Natural killer cell (primary cell): ENCODE data around the gene LAPTM5. TPM values are rescaled to one million over a fixed set of nuclear protein-coding genes. Genes with fewer than 3 reads are reported as not detected.
A peak's percentile ranks its signal among the peaks of the same experiment; 100 is the strongest.

Experiments
- ATAC-seq, 3 donors: fragments of 150-1000 bp in 2 of 3; fragments of 200-7000 bp in 1 of 3; cut with Tn5 transposase; 1 replicate in 1 of 3; 2 replicates in 2 of 3; pipeline ENCODE4 v1.10.0; 2021; ENCODE audit warnings: mild to moderate bottlenecking in 2 of 3, moderate library complexity in 2 of 3
- DNase-seq, 2 donors: peaks; one replicate each; pipeline versions ENCODE4 v3.0.0 to v3.0.0-alpha.2; 2013 to 2021; ENCODE audit warnings: mixed read lengths in 1 of 2
- H3K27ac ChIP-seq: one replicate; pipeline ENCODE4 v1.5.1; 2013; ENCODE audit warnings: mild to moderate bottlenecking, low read length
- H3K27me3 ChIP-seq: one replicate; pipeline ENCODE4 v1.6.1; 2013; ENCODE audit warnings: low read length; ENCODE audit not compliant: control insufficient read depth, insufficient read depth
- H3K36me3 ChIP-seq: one replicate; pipeline ENCODE4 v1.6.1; 2013; ENCODE audit warnings: low read length; ENCODE audit not compliant: control insufficient read depth, insufficient read depth
- H3K4me1 ChIP-seq: one replicate; pipeline ENCODE4 v1.6.1; 2013; ENCODE audit warnings: low read length; ENCODE audit not compliant: control insufficient read depth, insufficient read depth
- H3K4me3 ChIP-seq: one replicate; pipeline ENCODE4 v1.5.1; 2013; ENCODE audit warnings: low read length
- H3K9me3 ChIP-seq: one replicate; pipeline ENCODE4 v1.6.1; 2013; ENCODE audit warnings: low read length; ENCODE audit not compliant: control insufficient read depth, insufficient read depth
- H3K27ac Mint-ChIP-seq, 2 donors: one replicate each; pipeline ENCODE4 v1.8.0; 2022; ENCODE audit warnings: mild to moderate bottlenecking in 2 of 2, mixed read lengths in 2 of 2, moderate library complexity in 1 of 2
- H3K27me3 Mint-ChIP-seq, 2 donors: one replicate each; pipeline ENCODE4 v1.8.0; 2022; ENCODE audit warnings: low read depth in 2 of 2, mixed read lengths in 2 of 2
- H3K36me3 Mint-ChIP-seq: one replicate; pipeline ENCODE4 v1.8.0; 2022; ENCODE audit warnings: mixed read lengths
- H3K4me1 Mint-ChIP-seq, 2 donors: one replicate each; pipeline ENCODE4 v1.8.0; 2022; ENCODE audit warnings: mixed read lengths in 2 of 2
- H3K4me3 Mint-ChIP-seq: one replicate; pipeline ENCODE4 v1.8.0; 2022; ENCODE audit warnings: mild to moderate bottlenecking, moderate library complexity, mixed read lengths
- H3K9me3 Mint-ChIP-seq, 2 donors: one replicate each; pipeline ENCODE4 v1.8.0; 2022; ENCODE audit warnings: mixed read lengths in 2 of 2
- WGBS: methylation state at CpG from one replicate; pipeline ENCODE4 v1.1.7; 2013; ENCODE audit warnings: missing lambda C conversion rate; ENCODE audit not compliant: insufficient coverage; 5-methylcytosine and 5-hydroxymethylcytosine counted together
- intact Hi-C: fragments of 100-400 bp; cut with micrococcal nuclease; formaldehyde crosslinking; loops from one replicate; pipeline ENCODE4 v1.14.2; 2022
- total RNA-seq, 4 donors: library from RNA; stranded (reverse); fragments of 120-200 nt in 1 of 4; gene quantifications; one replicate each; pipeline versions ENCODE4 v1.2.3 to v1.2.4, GENCODE V29; 2013 to 2022
- TF ChIP-seq, protein P1 (sequence below): fragments of 200-600 bp; IDR thresholded peaks from one replicate; pipeline ENCODE4 v1.8.0; 2022; ENCODE audit warnings: antibody characterized with exemption

LAPTM5 gene
- total RNA-seq, 3 donors from 2014 or later (not counting 1 experiment from before 2014, with no cell fraction given): 520 to 674 (median 533) TPM

DNA sequence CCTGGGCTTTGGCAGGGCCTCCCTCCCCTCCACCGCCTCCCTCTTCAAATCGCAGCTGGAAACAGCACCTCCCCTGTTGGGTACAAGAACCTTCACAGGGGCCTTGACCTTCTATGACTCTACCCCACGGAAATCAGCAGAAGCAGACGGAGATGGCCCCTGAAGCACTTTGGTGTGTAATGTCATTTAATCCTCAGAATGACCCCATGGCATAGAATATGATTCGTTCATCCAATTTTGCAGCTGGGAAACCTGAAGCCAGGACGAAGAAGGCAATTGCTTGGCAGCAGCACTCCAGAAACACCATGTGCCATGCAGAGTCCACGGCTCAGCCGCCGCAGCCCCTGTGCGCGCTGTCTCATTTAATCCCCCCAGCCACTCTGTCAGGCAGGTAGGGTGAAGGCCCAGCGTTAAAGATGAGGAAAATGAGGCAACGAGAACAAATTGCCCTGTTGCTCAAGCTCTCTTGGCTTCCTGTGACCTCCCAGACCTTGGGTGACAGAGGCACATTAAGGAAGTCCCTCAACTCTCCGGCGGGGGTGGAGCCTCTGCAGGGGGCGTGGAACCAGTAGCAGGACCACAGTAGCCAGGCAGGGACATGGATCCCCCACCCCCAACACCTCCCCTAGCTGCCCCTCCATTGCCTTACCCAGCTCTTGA, 25.8 kb upstream of the LAPTM5 start:
- Mint-ChIP-seq H3K9me3 (no peaks in the 10 kb centered on the region), H3K27ac (no peak overlapping the region), H3K4me1 (peaks cover 15 to 16% of the 10 kb centered on the region in 2 donors), H3K36me3 (no peaks in the 10 kb centered on the region), H3K4me3 (no peak overlapping the region), H3K27me3 (peaks cover 0 to 14% of the 10 kb centered on the region in 2 donors)
- Histone ChIP-seq H3K9me3 (no peaks in the 10 kb centered on the region), H3K4me1 (peaks cover 19% of the 10 kb centered on the region), H3K36me3 (no peaks in the 10 kb centered on the region), H3K27ac (no peak overlapping the region), H3K27me3 (no peaks in the 10 kb centered on the region), H3K4me3 (no peak overlapping the region)
- WGBS: 67% methylated on average over 16 of the region's 16 CpGs
- TF ChIP-seq, protein P1, sequence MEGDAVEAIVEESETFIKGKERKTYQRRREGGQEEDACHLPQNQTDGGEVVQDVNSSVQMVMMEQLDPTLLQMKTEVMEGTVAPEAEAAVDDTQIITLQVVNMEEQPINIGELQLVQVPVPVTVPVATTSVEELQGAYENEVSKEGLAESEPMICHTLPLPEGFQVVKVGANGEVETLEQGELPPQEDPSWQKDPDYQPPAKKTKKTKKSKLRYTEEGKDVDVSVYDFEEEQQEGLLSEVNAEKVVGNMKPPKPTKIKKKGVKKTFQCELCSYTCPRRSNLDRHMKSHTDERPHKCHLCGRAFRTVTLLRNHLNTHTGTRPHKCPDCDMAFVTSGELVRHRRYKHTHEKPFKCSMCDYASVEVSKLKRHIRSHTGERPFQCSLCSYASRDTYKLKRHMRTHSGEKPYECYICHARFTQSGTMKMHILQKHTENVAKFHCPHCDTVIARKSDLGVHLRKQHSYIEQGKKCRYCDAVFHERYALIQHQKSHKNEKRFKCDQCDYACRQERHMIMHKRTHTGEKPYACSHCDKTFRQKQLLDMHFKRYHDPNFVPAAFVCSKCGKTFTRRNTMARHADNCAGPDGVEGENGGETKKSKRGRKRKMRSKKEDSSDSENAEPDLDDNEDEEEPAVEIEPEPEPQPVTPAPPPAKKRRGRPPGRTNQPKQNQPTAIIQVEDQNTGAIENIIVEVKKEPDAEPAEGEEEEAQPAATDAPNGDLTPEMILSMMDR: no peak
- DNase-seq (no peak), ATAC-seq (peak in 1 of 3 donors; percentile 25)
- intact Hi-C loops: no loop called here

DNA sequence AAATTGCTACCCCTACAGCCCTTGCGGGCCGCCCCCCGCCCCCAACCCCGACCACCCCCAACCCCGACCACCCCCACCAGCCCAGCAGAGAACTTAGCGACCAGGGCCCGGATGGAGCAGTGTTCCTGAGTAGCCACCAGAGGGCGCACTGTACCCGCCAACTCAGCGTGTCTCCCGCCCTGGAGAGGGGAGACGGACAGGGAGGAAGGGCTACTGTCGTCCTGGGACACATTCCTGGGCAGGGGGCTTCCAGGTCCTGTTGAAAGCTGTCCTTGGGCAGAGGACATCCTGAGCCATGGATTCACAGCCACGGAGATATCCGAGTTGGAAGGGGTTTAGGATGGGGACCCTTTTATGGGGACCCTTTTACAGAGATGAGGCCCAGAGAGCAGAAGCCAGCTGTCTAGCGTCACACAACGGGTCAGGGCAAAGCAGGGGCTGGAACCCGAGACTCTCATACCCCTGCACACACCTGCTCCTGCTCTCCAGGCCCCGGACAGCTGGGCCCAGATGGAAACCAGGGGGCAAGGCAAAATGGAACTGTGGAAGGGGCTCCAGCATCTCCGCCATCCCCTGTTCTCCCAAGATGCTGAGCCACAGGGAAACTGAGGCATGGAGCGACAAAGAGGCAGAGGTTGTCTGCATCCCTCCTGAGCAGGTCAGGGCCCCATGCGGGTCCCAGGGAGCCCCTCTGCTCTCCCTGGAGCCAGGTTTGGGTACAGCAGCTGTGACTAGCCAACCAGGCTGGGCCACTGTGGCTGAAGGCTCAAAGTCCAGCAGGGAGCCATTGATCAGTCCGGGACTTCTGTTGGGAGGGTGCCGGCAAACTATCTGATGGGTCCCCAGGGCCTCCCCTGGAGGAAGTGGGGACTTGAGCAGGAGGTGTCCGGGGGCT, 25.0 kb upstream of the LAPTM5 start:
- Mint-ChIP-seq H3K4me3 (peak overlapping the region; percentile 59), H3K27ac (no peak overlapping the region), H3K27me3 (peaks cover 0 to 6% of the 10 kb centered on the region in 2 donors), H3K9me3 (no peaks in the 10 kb centered on the region), H3K36me3 (no peaks in the 10 kb centered on the region), H3K4me1 (peaks cover 15 to 18% of the 10 kb centered on the region in 2 donors)
- DNase-seq (peak; percentile 66 to 87), ATAC-seq (peak; percentile 78 to 85 (median 84))
- TF ChIP-seq, protein P1: peak; percentile 74
- Histone ChIP-seq H3K27ac (no peak overlapping the region), H3K36me3 (no peaks in the 10 kb centered on the region), H3K4me3 (no peak overlapping the region), H3K9me3 (no peaks in the 10 kb centered on the region), H3K27me3 (no peaks in the 10 kb centered on the region), H3K4me1 (peaks cover 19% of the 10 kb centered on the region)
- intact Hi-C loops: no loop called here
- 27% methylated on average over 20 of the region's 25 CpGs for WGBS

DNA sequence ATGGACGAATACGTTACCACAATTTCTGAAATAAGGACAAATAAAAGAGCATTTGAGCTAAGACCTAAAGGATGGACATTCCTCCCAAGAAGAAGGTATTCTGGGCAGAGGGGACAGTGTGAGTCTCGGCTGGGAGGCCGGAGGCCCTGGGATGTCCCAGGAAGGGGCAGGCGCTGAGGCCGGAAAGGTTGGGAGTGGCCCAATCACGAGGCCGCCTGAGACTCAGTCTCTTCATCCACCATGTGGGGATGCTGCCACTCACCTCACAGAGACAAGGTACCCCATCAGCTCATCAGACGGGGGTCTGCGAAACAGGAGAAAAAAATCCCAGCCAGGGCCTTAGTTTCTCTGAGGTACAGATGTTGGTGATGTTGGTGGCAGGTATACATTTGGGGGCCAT, 24.3 kb upstream of the LAPTM5 start:
- TF ChIP-seq, protein P1: no peak
- H3K4me3 ChIP-seq: no peak overlapping the region
- H3K9me3 Mint-ChIP-seq: no peaks in the 10 kb centered on the region
- ATAC-seq: no peak
- H3K36me3 ChIP-seq: no peaks in the 10 kb centered on the region
- peaks cover 15 to 18% of the 10 kb centered on the region in 2 donors for H3K4me1 Mint-ChIP-seq
- no peaks in the 10 kb centered on the region for H3K36me3 Mint-ChIP-seq
- peaks cover 0 to 2% of the 10 kb centered on the region in 2 donors for H3K27me3 Mint-ChIP-seq
- H3K27ac ChIP-seq: no peak overlapping the region
- no peak for DNase-seq
- H3K4me3 Mint-ChIP-seq: no peak overlapping the region
- no peaks in the 10 kb centered on the region for H3K27me3 ChIP-seq
- intact Hi-C loops: no loop called here
- H3K4me1 ChIP-seq: peaks cover 19% of the 10 kb centered on the region
- WGBS: 82% methylated on average over 8 of the region's 10 CpGs
- no peaks in the 10 kb centered on the region for H3K9me3 ChIP-seq
- no peak overlapping the region for H3K27ac Mint-ChIP-seq
